ENCODE measurements around the gene PAQR4. TPM values are rescaled to one million over a fixed set of nuclear protein-coding genes. Genes with fewer than 3 reads are reported as not detected.

The PAQR4 gene
- total and polyA plus RNA-seq, 7 experiments from 2014 or later = 0.40 to 39.4 (median 0.70) TPM; not detected in 1

DNA sequence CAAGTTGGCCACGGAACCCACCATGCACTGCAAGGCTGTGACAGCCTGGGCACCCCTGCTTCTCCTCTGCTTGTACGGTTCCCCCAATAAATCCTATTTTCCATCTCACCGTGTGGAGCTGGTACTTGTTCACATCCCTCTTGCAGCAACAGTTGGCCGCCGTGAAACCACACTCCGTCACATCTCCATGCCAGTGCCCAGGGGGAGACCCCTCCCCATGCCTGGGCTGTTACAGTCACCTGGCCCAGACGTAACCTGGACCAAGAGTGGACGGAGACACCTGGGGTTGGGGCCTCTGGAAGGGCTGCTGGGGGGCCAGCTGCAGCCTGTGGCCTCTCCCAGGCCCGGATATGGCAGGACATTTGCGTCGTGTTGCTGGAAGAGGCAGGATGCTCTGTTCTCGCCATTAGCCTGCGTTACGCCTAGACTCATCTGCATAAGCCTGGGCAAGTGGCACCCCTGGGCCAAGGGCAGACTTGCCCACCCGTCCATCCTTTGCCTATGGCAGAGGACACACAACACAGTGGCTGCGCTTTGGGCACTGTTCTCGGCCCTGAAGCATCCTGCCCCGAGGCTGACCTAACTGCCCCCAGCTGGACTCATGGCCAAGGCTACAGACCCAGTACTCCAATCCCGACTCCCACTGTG, 19.3 kb upstream of the PAQR4 start:
- no peaks in the 10 kb centered on the region for H3K9me3 ChIP-seq (ENCODE audit: control insufficient read depth in 2 of 3, low read length in 3 of 3)
- H3K4me1 Mint-ChIP-seq = no peaks in the 10 kb centered on the region
- H3K36me3 ChIP-seq (ENCODE audit: control insufficient read depth in 2 of 3, insufficient read depth in 3 of 3, low read length in 3 of 3) = peaks cover 0 to 25% (median 0%) of the 10 kb centered on the region in 3 experiments
- H3K4me3 ChIP-seq (ENCODE audit: low read length) = no peak overlapping the region
- no peak overlapping the region for H3K4me3 Mint-ChIP-seq
- ATAC-seq = no peak
- CTCF ChIA-PET = interaction anchor here (0.6 kb wide), 1 partner anchor 19 kb away, joined by 5 read pairs; no protein-coding TSS in a partner anchor
- H3K27ac Mint-ChIP-seq = peak overlapping the region in 1 of 9 donors; percentile 42
- peaks cover 0 to 1% (median 0%) of the 10 kb centered on the region in 11 donors for H3K9me3 Mint-ChIP-seq
- DNase-seq = no peak
- intact Hi-C loops (cut with micrococcal nuclease) = no loop called here
- no peak overlapping the region for H3K27ac ChIP-seq (ENCODE audit: low read depth, low read length)
- H3K4me1 ChIP-seq (ENCODE audit: control insufficient read depth in 2 of 2, insufficient read depth in 2 of 2, low read length in 2 of 2) = no peaks in the 10 kb centered on the region
- H3K27me3 Mint-ChIP-seq = no peaks in the 10 kb centered on the region
- H3K36me3 Mint-ChIP-seq = peaks cover 0 to 16% (median 10%) of the 10 kb centered on the region in 5 donors
- no peaks in the 10 kb centered on the region for H3K27me3 ChIP-seq (ENCODE audit: control insufficient read depth in 2 of 2, insufficient read depth in 2 of 2, low read length in 2 of 2)
- POLR2A ChIA-PET = no interaction called here

DNA sequence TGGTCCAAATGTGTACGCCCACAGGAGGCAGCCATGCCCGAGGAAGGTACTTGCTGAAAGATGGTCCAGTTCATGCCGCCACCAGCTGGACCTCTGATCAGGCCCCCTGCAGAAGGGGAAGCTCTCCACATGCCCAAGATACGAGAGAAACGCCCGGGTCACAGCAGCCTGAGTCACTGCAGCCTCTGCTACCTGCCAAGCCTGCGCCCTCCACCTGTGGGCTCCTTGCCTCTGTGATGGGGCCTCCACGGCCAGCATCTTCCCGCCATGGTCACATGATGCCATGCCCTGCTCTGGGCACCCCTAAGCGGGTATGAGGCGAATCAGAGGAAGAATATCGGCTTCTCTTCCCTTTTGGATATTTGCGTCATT, 18.8 kb upstream of the PAQR4 start:
- Mint-ChIP-seq H3K36me3 (peaks cover 0 to 16% (median 10%) of the 10 kb centered on the region in 5 donors), H3K4me3 (no peak overlapping the region), H3K9me3 (peaks cover 0 to 1% (median 0%) of the 10 kb centered on the region in 11 donors), H3K4me1 (no peaks in the 10 kb centered on the region), H3K27me3 (no peaks in the 10 kb centered on the region), H3K27ac (no peak overlapping the region)
- DNase-seq (no peak), ATAC-seq (no peak)
- intact Hi-C loops (cut with micrococcal nuclease) = no loop called here
- no peaks in the 10 kb centered on the region for H3K4me1 ChIP-seq (ENCODE audit: control insufficient read depth in 2 of 2, insufficient read depth in 2 of 2, low read length in 2 of 2)
- peaks cover 0 to 25% (median 0%) of the 10 kb centered on the region in 3 experiments for H3K36me3 ChIP-seq (ENCODE audit: control insufficient read depth in 2 of 3, insufficient read depth in 3 of 3, low read length in 3 of 3)
- H3K9me3 ChIP-seq (ENCODE audit: control insufficient read depth in 2 of 3, low read length in 3 of 3) = no peaks in the 10 kb centered on the region
- ChIA-PET POLR2A (no interaction called here), CTCF (interaction anchor here (0.6 kb wide), 1 partner anchor 571 kb away, joined by 9 read pairs; no protein-coding TSS in a partner anchor)
- H3K27ac ChIP-seq (ENCODE audit: low read depth, low read length) = no peak overlapping the region
- H3K27me3 ChIP-seq (ENCODE audit: control insufficient read depth in 2 of 2, insufficient read depth in 2 of 2, low read length in 2 of 2) = no peaks in the 10 kb centered on the region
- no peak overlapping the region for H3K4me3 ChIP-seq (ENCODE audit: low read length)

DNA sequence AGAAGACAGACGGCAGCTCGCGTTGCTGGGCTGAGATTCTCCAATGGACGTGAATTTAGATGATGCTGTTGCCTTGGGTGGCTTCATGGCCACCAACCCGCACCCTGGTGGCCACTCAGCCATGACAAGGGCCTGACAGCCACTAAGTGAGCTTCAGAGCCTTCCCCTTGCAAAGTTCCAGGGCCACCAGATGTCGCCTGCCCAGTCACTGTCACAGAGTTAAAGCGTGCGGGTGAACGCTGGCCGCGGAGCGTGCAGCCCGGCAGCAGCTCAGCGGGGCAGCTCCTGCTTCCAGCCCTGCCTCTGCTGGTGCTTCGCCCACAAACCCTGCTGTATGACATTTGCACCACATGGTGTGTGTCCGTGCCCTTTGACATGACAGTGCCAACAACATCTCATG, 18.4 kb upstream of the PAQR4 start:
- ATAC-seq = no peak
- H3K27me3 ChIP-seq (ENCODE audit: control insufficient read depth in 2 of 2, insufficient read depth in 2 of 2, low read length in 2 of 2) = no peaks in the 10 kb centered on the region
- H3K27ac ChIP-seq (ENCODE audit: low read depth, low read length) = no peak overlapping the region
- CTCF ChIA-PET = interaction anchor here (0.6 kb wide), 1 partner anchor 570 kb away, joined by 9 read pairs; no protein-coding TSS in a partner anchor
- peaks cover 0 to 16% (median 10%) of the 10 kb centered on the region in 5 donors for H3K36me3 Mint-ChIP-seq
- no peak for DNase-seq
- peaks cover 0 to 25% (median 0%) of the 10 kb centered on the region in 3 experiments for H3K36me3 ChIP-seq (ENCODE audit: control insufficient read depth in 2 of 3, insufficient read depth in 3 of 3, low read length in 3 of 3)
- POLR2A ChIA-PET = no interaction called here
- H3K4me1 Mint-ChIP-seq = no peaks in the 10 kb centered on the region
- intact Hi-C loops (cut with micrococcal nuclease) = no loop called here
- no peak overlapping the region for H3K4me3 ChIP-seq (ENCODE audit: low read length)
- H3K4me1 ChIP-seq (ENCODE audit: control insufficient read depth in 2 of 2, insufficient read depth in 2 of 2, low read length in 2 of 2) = no peaks in the 10 kb centered on the region
- H3K27me3 Mint-ChIP-seq = no peaks in the 10 kb centered on the region
- peaks cover 0 to 1% (median 0%) of the 10 kb centered on the region in 11 donors for H3K9me3 Mint-ChIP-seq
- no peaks in the 10 kb centered on the region for H3K9me3 ChIP-seq (ENCODE audit: control insufficient read depth in 2 of 3, low read length in 3 of 3)
- H3K27ac Mint-ChIP-seq = no peak overlapping the region
- H3K4me3 Mint-ChIP-seq = no peak overlapping the region

- Mint-ChIP-seq H3K4me3 (no peak overlapping the region), H3K27me3 (peaks cover 0 to 10% (median 5%) of the 10 kb centered on the region in 5 donors), H3K9me3 (peaks cover 0 to 1% (median 0%) of the 10 kb centered on the region in 11 donors), H3K4me1 (peaks cover 0 to 5% (median 0%) of the 10 kb centered on the region in 7 donors), H3K27ac (no peak overlapping the region), H3K36me3 (peaks cover 0 to 9% (median 3%) of the 10 kb centered on the region in 5 donors)
- Histone ChIP-seq H3K36me3 (ENCODE audit: control insufficient read depth in 2 of 3, insufficient read depth in 3 of 3, low read length in 3 of 3) (peaks cover 0 to 17% (median 0%) of the 10 kb centered on the region in 3 experiments), H3K9me3 (ENCODE audit: control insufficient read depth in 2 of 3, low read length in 3 of 3) (no peaks in the 10 kb centered on the region), H3K27ac (ENCODE audit: low read depth, low read length) (no peak overlapping the region), H3K4me3 (ENCODE audit: low read length) (no peak overlapping the region), H3K4me1 (ENCODE audit: control insufficient read depth in 2 of 2, insufficient read depth in 2 of 2, low read length in 2 of 2) (no peaks in the 10 kb centered on the region), H3K27me3 (ENCODE audit: control insufficient read depth in 2 of 2, insufficient read depth in 2 of 2, low read length in 2 of 2) (no peaks in the 10 kb centered on the region)
- ChIA-PET POLR2A (no interaction called here), CTCF (no interaction called here)
- ATAC-seq (no peak), DNase-seq (no peak)
- intact Hi-C loops (cut with micrococcal nuclease) = no loop called here
These were observed 16.5 kb upstream of the PAQR4 start for GRCh38 chr16:2952679-2953078.

DNA sequence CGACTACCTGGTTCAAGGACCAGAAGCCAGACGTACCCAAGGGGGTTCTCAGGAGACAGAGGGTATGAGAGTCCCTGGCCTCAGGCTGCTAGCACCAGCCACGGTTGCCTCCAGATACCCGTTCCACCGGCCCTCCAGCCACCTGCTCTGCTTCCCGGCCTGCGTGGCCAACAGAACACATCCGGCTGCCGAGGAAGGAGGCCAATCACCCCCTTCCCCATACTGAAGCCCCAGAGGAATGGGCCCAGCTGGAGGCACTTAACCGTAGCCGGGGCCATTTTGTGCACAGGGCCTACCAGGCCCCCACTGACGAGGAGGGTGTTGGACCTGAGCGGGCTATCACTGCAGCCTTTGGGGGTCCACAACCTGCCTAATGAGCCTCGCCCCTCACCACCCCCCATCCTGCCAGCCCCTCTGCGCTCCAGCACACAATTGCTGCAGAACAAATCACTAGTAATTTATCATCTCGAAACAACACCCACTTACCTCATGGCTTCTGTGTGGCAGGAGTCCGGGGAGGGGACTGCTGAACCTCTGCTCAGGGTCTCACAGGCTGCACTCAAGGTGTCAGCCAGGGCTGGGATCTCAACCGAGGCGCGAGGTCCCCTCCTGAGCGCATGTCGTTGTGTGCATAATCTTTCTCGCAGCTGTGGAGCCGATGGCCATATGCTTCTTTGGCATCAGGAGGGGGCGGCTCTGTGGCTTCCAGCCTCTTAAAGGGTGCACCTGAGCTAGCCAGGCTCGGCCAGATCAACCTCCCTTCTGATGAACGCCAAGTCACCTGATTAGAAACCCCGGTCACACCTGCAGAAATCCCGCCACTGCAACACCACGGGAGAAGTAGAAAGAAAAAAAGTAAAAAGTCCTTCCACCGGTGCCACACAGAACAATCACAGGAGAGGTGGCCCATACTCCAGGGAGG, 15.2 kb upstream of the PAQR4 start:
- H3K4me1 Mint-ChIP-seq = peaks cover 0 to 5% (median 0%) of the 10 kb centered on the region in 7 donors
- ChIA-PET POLR2A (no interaction called here), CTCF (no interaction called here)
- no peaks in the 10 kb centered on the region for H3K27me3 ChIP-seq (ENCODE audit: control insufficient read depth in 2 of 2, insufficient read depth in 2 of 2, low read length in 2 of 2)
- peaks cover 0 to 1% (median 0%) of the 10 kb centered on the region in 11 donors for H3K9me3 Mint-ChIP-seq
- H3K27ac ChIP-seq (ENCODE audit: low read depth, low read length) = no peak overlapping the region
- no peaks in the 10 kb centered on the region for H3K9me3 ChIP-seq (ENCODE audit: control insufficient read depth in 2 of 3, low read length in 3 of 3)
- no peak overlapping the region for H3K27ac Mint-ChIP-seq
- H3K27me3 Mint-ChIP-seq = peaks cover 1 to 11% (median 5%) of the 10 kb centered on the region in 5 donors
- H3K4me3 Mint-ChIP-seq = no peak overlapping the region
- DNase-seq (no peak), ATAC-seq (no peak)
- intact Hi-C loops (cut with micrococcal nuclease) = no loop called here
- H3K4me3 ChIP-seq (ENCODE audit: low read length) = no peak overlapping the region
- H3K36me3 ChIP-seq (ENCODE audit: control insufficient read depth in 2 of 3, insufficient read depth in 3 of 3, low read length in 3 of 3) = peaks cover 0 to 14% (median 0%) of the 10 kb centered on the region in 3 experiments
- no peaks in the 10 kb centered on the region for H3K4me1 ChIP-seq (ENCODE audit: control insufficient read depth in 2 of 2, insufficient read depth in 2 of 2, low read length in 2 of 2)
- H3K36me3 Mint-ChIP-seq = peaks cover 0 to 4% (median 0%) of the 10 kb centered on the region in 5 donors

GRCh38 chr16:2954656-2955381, 14.3 kb upstream of the PAQR4 start:
- H3K4me1 Mint-ChIP-seq = peaks cover 0 to 5% (median 0%) of the 10 kb centered on the region in 7 donors
- H3K36me3 Mint-ChIP-seq = no peaks in the 10 kb centered on the region
- peaks cover 0 to 1% (median 0%) of the 10 kb centered on the region in 11 donors for H3K9me3 Mint-ChIP-seq
- DNase-seq (no peak), ATAC-seq (no peak)
- intact Hi-C loops (cut with micrococcal nuclease) = no loop called here
- Histone ChIP-seq H3K4me3 (ENCODE audit: low read length) (no peak overlapping the region), H3K27ac (ENCODE audit: low read depth, low read length) (no peak overlapping the region), H3K27me3 (ENCODE audit: control insufficient read depth in 2 of 2, insufficient read depth in 2 of 2, low read length in 2 of 2) (no peaks in the 10 kb centered on the region), H3K4me1 (ENCODE audit: control insufficient read depth in 2 of 2, insufficient read depth in 2 of 2, low read length in 2 of 2) (no peaks in the 10 kb centered on the region), H3K9me3 (ENCODE audit: control insufficient read depth in 2 of 3, low read length in 3 of 3) (no peaks in the 10 kb centered on the region), H3K36me3 (ENCODE audit: control insufficient read depth in 2 of 3, insufficient read depth in 3 of 3, low read length in 3 of 3) (peaks cover 0 to 5% (median 0%) of the 10 kb centered on the region in 3 experiments)
- no peak overlapping the region for H3K4me3 Mint-ChIP-seq
- POLR2A ChIA-PET = no interaction called here
- H3K27me3 Mint-ChIP-seq = peaks cover 4 to 13% (median 5%) of the 10 kb centered on the region in 5 donors
- H3K27ac Mint-ChIP-seq = no peak overlapping the region
- CTCF ChIA-PET = no interaction called here
